ENCODE measurements around the gene NFATC2IP.
A peak's percentile ranks its signal among the peaks of the same experiment; 100 is the strongest.
"Not testable (repeated sequence)": the region's sequence is repeated elsewhere in the genome, so short reads cannot be mapped to it uniquely, and the experiment has no call there.

Gene NFATC2IP

GRCh38 chr16:28926284-28926683, 24.5 kb upstream of the NFATC2IP start:
- DNase-seq (ENCODE audit: low read depth): not testable (repeated sequence)

DNA sequence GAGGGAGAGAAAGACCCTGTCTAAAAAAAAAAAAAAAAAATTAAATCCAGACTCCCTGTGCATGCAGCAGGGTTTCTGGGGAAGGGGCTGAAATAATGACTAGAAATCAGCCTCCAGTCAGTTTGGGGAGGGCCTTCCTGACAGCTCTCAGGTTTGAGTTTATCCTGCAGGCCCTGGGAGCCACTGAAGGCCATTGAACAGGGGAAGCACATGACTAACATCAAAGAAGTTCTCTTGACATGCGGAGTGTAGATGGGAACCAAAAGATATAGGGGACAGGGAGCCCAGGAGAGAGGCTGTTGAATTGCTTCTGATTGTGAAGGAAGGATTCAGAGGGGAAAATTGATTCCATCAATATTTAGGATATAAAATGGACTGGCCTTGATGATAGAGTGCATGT, 22.9 kb upstream of the NFATC2IP start:
- no peak for DNase-seq (ENCODE audit: low read depth)

- no peak for DNase-seq (ENCODE audit: low read depth)
These were observed 20.5 kb upstream of the NFATC2IP start for GRCh38 chr16:28930203-28930602.

DNA sequence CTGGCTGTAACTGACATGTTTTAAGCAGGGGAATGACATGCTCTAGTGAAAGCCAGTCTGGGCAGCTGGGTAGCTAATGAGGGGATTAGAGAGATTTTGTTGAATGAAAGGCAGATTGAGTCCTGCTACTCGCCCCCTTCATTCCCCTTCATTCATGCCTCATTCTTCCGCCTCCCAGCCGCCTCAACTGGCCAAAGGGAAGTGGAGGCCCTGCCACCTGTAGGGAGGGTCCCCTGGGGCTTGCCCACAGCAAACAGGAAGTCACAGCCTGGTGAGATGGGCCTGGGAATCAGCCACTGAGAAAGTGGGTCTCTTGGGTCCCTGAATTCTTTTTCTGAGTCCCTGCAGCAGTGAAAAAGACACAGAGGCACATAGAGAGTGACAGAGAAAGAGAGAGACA, 20.1 kb upstream of the NFATC2IP start:
- DNase-seq (ENCODE audit: low read depth): no peak

- DNase-seq (ENCODE audit: low read depth): no peak
These were observed 18.9 kb upstream of the NFATC2IP start, which contains the start of gene CD19 for GRCh38 chr16:28931801-28932225. TSS of gene CD19 (plus strand) at chr16:28931971. CDS start at chr16:28932001, 30 bp downstream.

GRCh38 chr16:28932339-28933141, 18.2 kb upstream of the NFATC2IP start:
- DNase-seq (ENCODE audit: low read depth): no peak

DNA sequence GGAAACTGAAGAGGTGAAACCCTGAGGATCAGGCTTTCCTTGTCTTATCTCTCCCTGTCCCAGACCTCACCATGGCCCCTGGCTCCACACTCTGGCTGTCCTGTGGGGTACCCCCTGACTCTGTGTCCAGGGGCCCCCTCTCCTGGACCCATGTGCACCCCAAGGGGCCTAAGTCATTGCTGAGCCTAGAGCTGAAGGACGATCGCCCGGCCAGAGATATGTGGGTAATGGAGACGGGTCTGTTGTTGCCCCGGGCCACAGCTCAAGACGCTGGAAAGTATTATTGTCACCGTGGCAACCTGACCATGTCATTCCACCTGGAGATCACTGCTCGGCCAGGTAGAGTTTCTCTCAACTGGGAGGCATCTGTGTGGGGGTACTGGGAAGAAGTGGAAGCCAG, 17.6 kb upstream of the NFATC2IP start:
- no peak for DNase-seq (ENCODE audit: low read depth)

DNA sequence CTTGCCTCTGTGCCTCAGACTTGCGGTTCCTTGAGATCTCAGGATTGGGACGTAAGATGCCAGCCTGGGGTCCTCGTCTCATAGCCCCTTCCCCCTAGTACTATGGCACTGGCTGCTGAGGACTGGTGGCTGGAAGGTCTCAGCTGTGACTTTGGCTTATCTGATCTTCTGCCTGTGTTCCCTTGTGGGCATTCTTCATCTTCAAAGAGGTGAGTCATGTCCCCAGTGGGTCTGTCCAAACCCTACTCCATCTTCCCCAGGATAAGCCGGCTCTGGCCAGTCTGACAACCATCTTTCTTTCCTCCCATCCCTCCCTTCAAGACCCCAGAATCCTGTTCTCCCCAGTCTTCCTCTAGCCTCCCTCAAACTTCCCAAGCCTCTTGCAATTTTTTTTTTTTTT, 15.4 kb upstream of the NFATC2IP start:
- DNase-seq (ENCODE audit: low read depth): no peak

GRCh38 chr16:28935924-28936783, 14.6 kb upstream of the NFATC2IP start:
- peak; percentile 74 for DNase-seq (ENCODE audit: low read depth)

- DNase-seq (ENCODE audit: low read depth): no peak
These were observed 14.0 kb upstream of the NFATC2IP start for GRCh38 chr16:28936784-28937155.

- DNase-seq (ENCODE audit: low read depth): no peak
These were observed 13.4 kb upstream of the NFATC2IP start for GRCh38 chr16:28937222-28937876.

GRCh38 chr16:28938721-28939120, 12.0 kb upstream of the NFATC2IP start:
- no peak for DNase-seq (ENCODE audit: low read depth)

DNA sequence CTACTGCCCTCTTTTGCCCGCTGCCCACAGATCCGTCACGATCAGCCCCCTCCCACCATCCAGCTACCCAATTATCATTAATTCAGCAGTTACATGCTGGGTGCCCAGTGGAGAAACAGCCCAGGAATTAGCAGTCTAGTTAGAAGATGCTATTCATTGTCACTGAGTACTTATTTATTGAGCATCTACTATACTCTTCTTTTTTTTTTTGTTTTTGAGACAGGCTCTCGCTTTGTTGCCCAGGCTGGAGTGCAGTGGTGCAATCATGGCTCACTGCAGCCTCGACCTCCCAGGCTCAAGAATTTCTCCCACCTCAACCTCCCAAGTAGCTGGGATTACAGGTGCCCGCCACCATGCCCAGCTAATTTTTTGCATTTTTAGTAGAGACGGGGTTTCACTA, 10.9 kb upstream of the NFATC2IP start:
- DNase-seq (ENCODE audit: low read depth): not testable (repeated sequence)

DNA sequence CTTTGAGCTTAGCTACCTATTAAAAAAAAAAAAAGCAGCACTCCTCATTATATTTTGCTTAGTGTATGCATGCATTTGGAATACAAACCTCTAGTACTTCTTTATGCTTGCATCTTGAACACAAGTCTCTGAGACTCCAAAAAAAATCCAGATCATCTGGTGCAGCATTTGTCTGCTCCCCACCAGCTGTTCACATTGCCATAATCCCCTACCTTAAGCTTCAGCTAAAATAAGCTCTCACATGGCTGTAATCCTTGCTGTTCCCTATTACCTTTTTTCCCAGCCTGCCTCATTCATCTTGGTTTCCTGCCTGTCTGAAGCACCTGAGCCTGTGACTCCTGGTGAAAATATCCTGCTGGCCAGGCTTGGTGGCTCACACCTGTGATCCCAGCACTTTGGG, 7.5 kb upstream of the NFATC2IP start:
- DNase-seq (ENCODE audit: low read depth): no peak

- no peak for DNase-seq (ENCODE audit: low read depth)
These were observed 4.1 kb upstream of the NFATC2IP start for GRCh38 chr16:28946681-28947080.

DNA sequence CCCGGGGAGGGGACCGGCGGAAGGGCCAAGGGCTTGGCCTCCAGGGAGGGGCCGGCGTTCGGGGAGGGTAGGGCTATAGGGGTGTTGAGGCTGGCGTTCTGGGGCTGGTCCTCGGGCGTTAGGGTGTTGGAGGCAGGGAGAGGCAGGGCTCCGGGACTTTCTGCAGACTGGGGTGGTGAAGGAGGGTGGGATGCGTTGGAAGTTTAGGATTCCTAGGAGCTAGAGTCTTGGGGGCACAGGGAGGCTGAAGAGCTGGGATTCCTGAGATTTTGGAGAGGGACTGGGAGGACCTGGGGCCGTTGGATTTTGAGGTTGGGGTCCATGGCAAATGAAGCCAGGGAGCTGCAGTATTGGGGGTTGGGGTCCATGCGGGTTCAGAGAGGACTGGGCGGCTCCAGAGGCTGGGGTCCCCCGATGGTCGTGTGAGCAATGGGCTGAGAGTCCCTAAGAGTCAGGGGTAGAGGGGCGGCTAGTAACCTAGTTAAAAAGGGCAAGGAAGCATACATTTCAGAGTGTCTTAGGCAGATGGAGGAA, 740 bp downstream of the NFATC2IP start:
- DNase-seq (ENCODE audit: low read depth): no peak

GRCh38 chr16:28958216-28958615, 7.5 kb downstream of the NFATC2IP start:
- no peak for DNase-seq (ENCODE audit: low read depth)

- DNase-seq (ENCODE audit: low read depth): no peak
These were observed 8.1 kb downstream of the NFATC2IP start for GRCh38 chr16:28958836-28959235.

GRCh38 chr16:28964072-28964471, 13.3 kb downstream of the NFATC2IP start:
- DNase-seq (ENCODE audit: low read depth): no peak

DNA sequence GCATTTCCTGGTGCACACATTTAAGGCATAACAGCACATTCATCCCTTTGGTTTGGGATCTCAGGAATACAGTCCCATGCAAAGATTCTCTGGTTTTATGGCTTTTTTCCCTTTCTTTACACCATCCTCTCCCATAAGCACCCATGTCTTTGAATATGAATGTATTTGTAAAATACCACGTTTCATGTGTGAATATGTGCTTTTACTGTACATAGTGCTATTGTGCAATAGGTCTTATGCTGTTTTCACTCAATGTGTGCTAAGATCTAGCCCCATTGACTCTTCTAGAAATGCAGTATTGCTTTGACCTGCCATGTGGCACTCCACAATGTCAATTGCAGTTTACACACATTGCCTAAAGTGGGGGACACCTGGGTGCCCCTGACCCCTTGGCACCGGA, 13.8 kb downstream of the NFATC2IP start:
- DNase-seq (ENCODE audit: low read depth): no peak

GRCh38 chr16:28967156-28967555, 16.4 kb downstream of the NFATC2IP start:
- no peak for DNase-seq (ENCODE audit: low read depth)

DNA sequence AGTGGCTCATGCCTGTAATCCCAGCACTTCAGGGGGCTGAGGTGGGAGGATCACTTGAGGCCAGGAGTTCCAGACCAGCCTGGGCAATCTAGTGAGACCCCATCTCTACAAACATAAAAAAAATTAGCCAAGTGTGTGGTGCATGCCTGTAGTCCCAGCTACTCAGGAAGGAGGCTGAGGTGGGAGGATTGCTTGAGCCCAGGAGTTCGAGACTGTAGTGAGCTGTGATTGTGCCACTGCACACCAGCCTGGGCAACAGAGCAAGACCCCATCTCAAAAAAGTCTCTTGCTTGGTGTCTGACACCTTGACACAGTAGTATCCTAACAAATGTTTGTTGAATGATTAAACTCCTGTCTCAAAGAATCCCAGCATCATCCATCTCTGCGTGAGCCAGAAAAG, 19.0 kb downstream of the NFATC2IP start:
- DNase-seq (ENCODE audit: low read depth): not testable (repeated sequence)
